Astrocyte (in vitro differentiated cells and primary cell): ENCODE data around the gene SYT17. TPM values are rescaled to one million over a fixed set of nuclear protein-coding genes. Genes with fewer than 3 reads are reported as not detected.

Experiments
- DNase-seq: peaks from one replicate; pipeline ENCODE4 v3.0.0-alpha.2; 2010; ENCODE audit warnings: low read depth
- FAIRE-seq: peaks from 2 replicates; lab custom pipeline; 2011; peaks lifted over from hg19 to GRCh38; lab: Jason Lieb, UNC
- H2AFZ ChIP-seq: 2 replicates; pipeline ENCODE4 v1.6.0; 2012; ENCODE audit warnings: low read depth, low read length, inconsistent platforms
- H3K27ac ChIP-seq: 2 replicates; pipeline ENCODE4 v1.5.1; 2011; ENCODE audit warnings: low read depth, low read length, inconsistent platforms
- H3K27me3 ChIP-seq: 2 replicates; pipeline ENCODE4 v1.6.0; 2011; ENCODE audit warnings: low read length, inconsistent platforms; ENCODE audit not compliant: insufficient read depth
- H3K36me3 ChIP-seq: 2 replicates; pipeline ENCODE4 v1.5.1; 2011; ENCODE audit warnings: low read length, inconsistent platforms; ENCODE audit not compliant: insufficient read depth
- H3K4me1 ChIP-seq: 2 replicates; pipeline ENCODE4 v1.5.1; 2011; ENCODE audit warnings: low read length, inconsistent platforms; ENCODE audit not compliant: insufficient read depth
- H3K4me2 ChIP-seq: 2 replicates; pipeline ENCODE4 v1.6.0; 2012; ENCODE audit warnings: low read length, inconsistent platforms
- H3K4me3 ChIP-seq: 2 replicates; pipeline ENCODE4 v1.5.1; 2011; ENCODE audit warnings: low read depth, mild to moderate bottlenecking, low read length, inconsistent platforms; ENCODE audit not compliant: insufficient read depth
- H3K79me2 ChIP-seq: 2 replicates; pipeline ENCODE4 v1.6.0; 2012; ENCODE audit warnings: mild to moderate bottlenecking, low read length, inconsistent platforms; ENCODE audit not compliant: insufficient read depth
- H3K9ac ChIP-seq: 2 replicates; pipeline ENCODE4 v1.6.0; 2012; ENCODE audit warnings: mild to moderate bottlenecking, low read length, inconsistent platforms
- H3K9me3 ChIP-seq: 2 replicates; pipeline ENCODE4 v1.5.1; 2012; ENCODE audit warnings: low read depth, mild to moderate bottlenecking, low read length, inconsistent platforms; ENCODE audit not compliant: insufficient read depth
- H4K20me1 ChIP-seq: 2 replicates; pipeline ENCODE4 v1.6.0; 2012; ENCODE audit warnings: low read length, inconsistent platforms; ENCODE audit not compliant: insufficient read depth
- H3K27ac Mint-ChIP-seq: one replicate; pipeline ENCODE4 v1.8.0; 2021; ENCODE audit warnings: mild to moderate bottlenecking, mixed read lengths; ENCODE audit not compliant: unreplicated experiment
- H3K27me3 Mint-ChIP-seq: one replicate; pipeline ENCODE4 v1.8.0; 2021; ENCODE audit warnings: low read depth, mixed read lengths; ENCODE audit not compliant: unreplicated experiment
- H3K36me3 Mint-ChIP-seq: one replicate; pipeline ENCODE4 v1.8.0; 2021; ENCODE audit warnings: low read depth, mixed read lengths; ENCODE audit not compliant: unreplicated experiment
- H3K4me1 Mint-ChIP-seq: one replicate; pipeline ENCODE4 v1.8.0; 2021; ENCODE audit warnings: low read depth, mixed read lengths; ENCODE audit not compliant: unreplicated experiment
- H3K4me3 Mint-ChIP-seq: one replicate; pipeline ENCODE4 v1.8.0; 2021; ENCODE audit warnings: mild to moderate bottlenecking, moderate library complexity, mixed read lengths; ENCODE audit not compliant: unreplicated experiment
- H3K9me3 Mint-ChIP-seq: one replicate; pipeline ENCODE4 v1.8.0; 2021; ENCODE audit warnings: mild to moderate bottlenecking, mixed read lengths; ENCODE audit not compliant: unreplicated experiment
- EZH2 ChIP-seq: IDR thresholded peaks from 2 replicates; pipeline ENCODE4 v1.6.1; 2012; ENCODE audit warnings: mild to moderate bottlenecking, low read length, inconsistent platforms; ENCODE audit not compliant: insufficient read depth
- total RNA-seq: library from RNA; stranded (reverse); gene quantifications from 2 replicates; pipeline ENCODE4 v1.2.1, GENCODE V29; 2021
- TF ChIP-seq, protein P1 (sequence below): IDR thresholded peaks from 2 replicates; pipeline ENCODE4 v1.5.1; 2011; ENCODE audit warnings: low read depth, mild to moderate bottlenecking, inconsistent platforms, low read length, moderate library complexity; ENCODE audit not compliant: insufficient read depth

Gene SYT17
- total RNA-seq, 1 donor from 2014 or later = 4.8 TPM

DNA sequence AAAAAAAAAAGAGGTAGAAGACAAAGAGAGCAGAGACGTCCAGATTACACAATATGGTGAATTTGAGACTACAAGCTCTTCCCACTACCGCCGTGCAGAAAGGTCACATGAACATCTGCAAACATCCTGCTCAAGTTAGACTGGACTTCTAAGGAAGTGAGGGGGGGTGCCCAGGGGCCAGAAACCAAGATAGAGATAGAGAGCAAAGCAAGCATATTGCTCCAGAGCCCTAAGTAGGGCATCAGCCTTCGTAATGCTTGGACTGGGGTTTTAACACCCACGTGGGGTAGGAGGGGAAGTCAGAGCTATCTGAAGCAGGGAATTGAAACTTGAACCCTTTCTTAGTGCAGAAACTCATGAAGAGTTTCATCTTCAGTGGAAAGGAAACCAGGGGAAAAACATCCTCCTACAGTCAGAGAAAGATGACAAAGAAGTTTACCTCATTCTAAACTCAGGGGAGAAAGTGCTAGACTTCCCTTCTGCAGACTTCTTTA lies 126.2 kb downstream of the SYT17 start:
- Histone ChIP-seq H3K79me2 (no peaks in the 10 kb centered on the region), H3K9me3 (no peaks in the 10 kb centered on the region), H2AFZ (no peak overlapping the region), H3K4me2 (no peak overlapping the region), H3K9ac (no peak overlapping the region), H3K27ac (no peak overlapping the region), H3K4me3 (no peak overlapping the region), H4K20me1 (no peaks in the 10 kb centered on the region), H3K36me3 (no peaks in the 10 kb centered on the region), H3K4me1 (no peaks in the 10 kb centered on the region), H3K27me3 (no peaks in the 10 kb centered on the region)
- H3K4me1 Mint-ChIP-seq = peaks cover 2% of the 10 kb centered on the region
- no peaks in the 10 kb centered on the region for H3K9me3 Mint-ChIP-seq
- no peak for TF ChIP-seq EZH2
- TF ChIP-seq, protein P1, sequence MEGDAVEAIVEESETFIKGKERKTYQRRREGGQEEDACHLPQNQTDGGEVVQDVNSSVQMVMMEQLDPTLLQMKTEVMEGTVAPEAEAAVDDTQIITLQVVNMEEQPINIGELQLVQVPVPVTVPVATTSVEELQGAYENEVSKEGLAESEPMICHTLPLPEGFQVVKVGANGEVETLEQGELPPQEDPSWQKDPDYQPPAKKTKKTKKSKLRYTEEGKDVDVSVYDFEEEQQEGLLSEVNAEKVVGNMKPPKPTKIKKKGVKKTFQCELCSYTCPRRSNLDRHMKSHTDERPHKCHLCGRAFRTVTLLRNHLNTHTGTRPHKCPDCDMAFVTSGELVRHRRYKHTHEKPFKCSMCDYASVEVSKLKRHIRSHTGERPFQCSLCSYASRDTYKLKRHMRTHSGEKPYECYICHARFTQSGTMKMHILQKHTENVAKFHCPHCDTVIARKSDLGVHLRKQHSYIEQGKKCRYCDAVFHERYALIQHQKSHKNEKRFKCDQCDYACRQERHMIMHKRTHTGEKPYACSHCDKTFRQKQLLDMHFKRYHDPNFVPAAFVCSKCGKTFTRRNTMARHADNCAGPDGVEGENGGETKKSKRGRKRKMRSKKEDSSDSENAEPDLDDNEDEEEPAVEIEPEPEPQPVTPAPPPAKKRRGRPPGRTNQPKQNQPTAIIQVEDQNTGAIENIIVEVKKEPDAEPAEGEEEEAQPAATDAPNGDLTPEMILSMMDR = no peak
- no peak for DNase-seq
- H3K4me3 Mint-ChIP-seq = no peak overlapping the region
- peaks cover 19% of the 10 kb centered on the region for H3K27me3 Mint-ChIP-seq
- FAIRE-seq = no peak
- no peaks in the 10 kb centered on the region for H3K36me3 Mint-ChIP-seq
- no peak overlapping the region for H3K27ac Mint-ChIP-seq

GRCh38 chr16:19295393-19295792 lies 127.4 kb downstream of the SYT17 start:
- no peak overlapping the region for H2AFZ ChIP-seq
- no peaks in the 10 kb centered on the region for H4K20me1 ChIP-seq
- no peaks in the 10 kb centered on the region for H3K9me3 Mint-ChIP-seq
- H3K36me3 ChIP-seq = no peaks in the 10 kb centered on the region
- no peaks in the 10 kb centered on the region for H3K4me1 ChIP-seq
- H3K36me3 Mint-ChIP-seq = no peaks in the 10 kb centered on the region
- TF ChIP-seq EZH2 = no peak
- TF ChIP-seq, protein P1 = no peak
- no peaks in the 10 kb centered on the region for H3K27me3 ChIP-seq
- peaks cover 17% of the 10 kb centered on the region for H3K27me3 Mint-ChIP-seq
- DNase-seq = no peak
- no peak overlapping the region for H3K9ac ChIP-seq
- no peak overlapping the region for H3K4me2 ChIP-seq
- FAIRE-seq = no peak
- H3K9me3 ChIP-seq = no peaks in the 10 kb centered on the region
- H3K27ac Mint-ChIP-seq = no peak overlapping the region
- H3K27ac ChIP-seq = no peak overlapping the region
- H3K4me3 Mint-ChIP-seq = no peak overlapping the region
- peaks cover 2% of the 10 kb centered on the region for H3K4me1 Mint-ChIP-seq
- no peak overlapping the region for H3K4me3 ChIP-seq
- H3K79me2 ChIP-seq = no peaks in the 10 kb centered on the region

GRCh38 chr16:19297454-19297853 lies 129.4 kb downstream of the SYT17 start:
- DNase-seq (no peak), FAIRE-seq (no peak)
- no peaks in the 10 kb centered on the region for H3K36me3 ChIP-seq
- TF ChIP-seq, protein P1 = no peak
- TF ChIP-seq EZH2 = no peak
- H3K4me3 Mint-ChIP-seq = no peak overlapping the region
- H3K27me3 Mint-ChIP-seq = peaks cover 18% of the 10 kb centered on the region
- no peaks in the 10 kb centered on the region for H3K27me3 ChIP-seq
- H3K27ac ChIP-seq = no peak overlapping the region
- no peak overlapping the region for H3K4me2 ChIP-seq
- H3K79me2 ChIP-seq = no peaks in the 10 kb centered on the region
- H3K36me3 Mint-ChIP-seq = no peaks in the 10 kb centered on the region
- no peaks in the 10 kb centered on the region for H3K4me1 ChIP-seq
- H3K4me1 Mint-ChIP-seq = peaks cover 2% of the 10 kb centered on the region
- H3K9me3 Mint-ChIP-seq = no peaks in the 10 kb centered on the region
- H3K9me3 ChIP-seq = no peaks in the 10 kb centered on the region
- H3K27ac Mint-ChIP-seq = no peak overlapping the region
- no peak overlapping the region for H3K9ac ChIP-seq
- H2AFZ ChIP-seq = no peak overlapping the region
- no peaks in the 10 kb centered on the region for H4K20me1 ChIP-seq
- H3K4me3 ChIP-seq = no peak overlapping the region
